Measurements from ENCODE around the gene HS6ST1. TPM values are rescaled to one million over a fixed set of nuclear protein-coding genes. Genes with fewer than 3 reads are reported as not detected.

HS6ST1 gene
- total RNA-seq, 2 donors from 2014 or later: 69.0 to 233 TPM

GRCh38 chr2:128302011-128302743, 16.5 kb downstream of the HS6ST1 start:
- H3K9me3 ChIP-seq: no peaks in the 10 kb centered on the region
- peaks cover 24% of the 10 kb centered on the region for H3K4me1 ChIP-seq (replicated peaks)
- DNase-seq (ENCODE audit: low spot score): no peak
- 75% methylated on average over 7 of the region's 8 CpGs for WGBS
- H3K36me3 ChIP-seq: no peaks in the 10 kb centered on the region
- intact Hi-C loops (cut with DNase I): loop anchor here (10.0 kb wide), 2 partner anchors 67 to 127 kb away; no protein-coding TSS in a partner anchor
- H3K27ac ChIP-seq: peak overlapping the region in 1 of 2 donors; percentile 9
- no peak for TF ChIP-seq POLR2AphosphoS5 (IDR thresholded peaks at IDR 0.05)
- TF ChIP-seq CTCF (IDR thresholded peaks at IDR 0.05): no peak
- no peak for TF ChIP-seq POLR2A (IDR thresholded peaks at IDR 0.05)
- no peaks in the 10 kb centered on the region for H3K27me3 ChIP-seq (replicated peaks; ENCODE audit: insufficient read depth)
- H3K4me3 ChIP-seq: no peak overlapping the region

GRCh38 chr2:128301501-128301966, 17.1 kb downstream of the HS6ST1 start:
- H3K27ac ChIP-seq: no peak overlapping the region
- no peaks in the 10 kb centered on the region for H3K9me3 ChIP-seq
- H3K27me3 ChIP-seq (replicated peaks; ENCODE audit: insufficient read depth): no peaks in the 10 kb centered on the region
- no peak for DNase-seq (ENCODE audit: low spot score)
- WGBS: 59% methylated on average over 12 of the region's 13 CpGs
- H3K4me3 ChIP-seq: no peak overlapping the region
- intact Hi-C loops (cut with DNase I): loop anchor here (10.0 kb wide), 2 partner anchors 67 to 127 kb away; no protein-coding TSS in a partner anchor
- no peaks in the 10 kb centered on the region for H3K36me3 ChIP-seq
- H3K4me1 ChIP-seq (replicated peaks): peaks cover 18% of the 10 kb centered on the region
- TF ChIP-seq CTCF (IDR thresholded peaks at IDR 0.05) (no peak), POLR2AphosphoS5 (IDR thresholded peaks at IDR 0.05) (no peak), POLR2A (IDR thresholded peaks at IDR 0.05) (no peak)

- intact Hi-C loops (cut with DNase I): loop anchor here (10.0 kb wide), 2 partner anchors 66 to 126 kb away; no protein-coding TSS in a partner anchor
- 76% methylated on average over 8 of the region's 8 CpGs for WGBS
Measured at GRCh38 chr2:128301021-128301420, 17.6 kb downstream of the HS6ST1 start.

GRCh38 chr2:128300151-128301020, 18.3 kb downstream of the HS6ST1 start:
- no peaks in the 10 kb centered on the region for H3K27me3 ChIP-seq (replicated peaks; ENCODE audit: insufficient read depth)
- H3K4me3 ChIP-seq: no peak overlapping the region
- H3K9me3 ChIP-seq: no peaks in the 10 kb centered on the region
- H3K36me3 ChIP-seq: no peaks in the 10 kb centered on the region
- no peak overlapping the region for H3K27ac ChIP-seq
- WGBS: 86% methylated on average over 20 of the region's 23 CpGs
- no peak for DNase-seq (ENCODE audit: low spot score)
- intact Hi-C loops (cut with DNase I): loop anchor here (10.0 kb wide), 2 partner anchors 66 to 126 kb away; no protein-coding TSS in a partner anchor
- TF ChIP-seq POLR2A (IDR thresholded peaks at IDR 0.05) (no peak), POLR2AphosphoS5 (IDR thresholded peaks at IDR 0.05) (no peak), CTCF (IDR thresholded peaks at IDR 0.05) (no peak)
- H3K4me1 ChIP-seq (replicated peaks): peaks cover 7% of the 10 kb centered on the region

More at GRCh38 chr2:128301021-128301420, 17.6 kb downstream of the HS6ST1 start:
- no peak for DNase-seq (ENCODE audit: low spot score)
- Histone ChIP-seq H3K27me3 (replicated peaks; ENCODE audit: insufficient read depth) (no peaks in the 10 kb centered on the region), H3K27ac (no peak overlapping the region), H3K4me3 (no peak overlapping the region), H3K4me1 (replicated peaks) (peaks cover 14% of the 10 kb centered on the region), H3K36me3 (no peaks in the 10 kb centered on the region), H3K9me3 (no peaks in the 10 kb centered on the region)
- TF ChIP-seq POLR2AphosphoS5 (IDR thresholded peaks at IDR 0.05): no peak
- TF ChIP-seq CTCF (IDR thresholded peaks at IDR 0.05): no peak

Measured in prostate gland (tissue), 2 donors.